Spleen (tissue), 11 donors: Measurements from ENCODE around the gene DCAF15. TPM values are rescaled to one million over a fixed set of nuclear protein-coding genes. Genes with fewer than 3 reads are reported as not detected.

Source experiments
- DNase-seq: peaks from one replicate; pipeline ENCODE4 v3.0.0-alpha.2; 2020
- H3K27ac ChIP-seq, 8 donors: fragments of 200-600 bp; sonication (generic) in 7 of 8; 1 replicate in 4 of 8; 2 replicates in 4 of 8; pipeline versions ENCODE4 v1.5.0 to v1.8.0; 2016 to 2021; ENCODE audit warnings: inconsistent platforms in 4 of 8, mild to moderate bottlenecking in 4 of 8, moderate library complexity in 1 of 8
- H3K27me3 ChIP-seq, 7 donors: fragments of 200-600 bp; sonication (generic) in 6 of 7; replicated peaks in 1 of 7; 1 replicate in 4 of 7; 2 replicates in 3 of 7; pipeline versions ENCODE4 v1.5.0 to v1.8.0; 2016 to 2021; ENCODE audit warnings: inconsistent platforms in 3 of 7, mild to moderate bottlenecking in 1 of 7
- H3K36me3 ChIP-seq, 6 donors: fragments of 200-600 bp; sonication (generic) in 5 of 6; 1 replicate in 4 of 6; 2 replicates in 2 of 6; pipeline versions ENCODE4 v1.5.0 to v1.8.0; 2016 to 2021; ENCODE audit warnings: inconsistent platforms in 2 of 6
- H3K4me1 ChIP-seq, 6 donors: fragments of 200-600 bp; sonication (generic) in 5 of 6; 1 replicate in 3 of 6; 2 replicates in 3 of 6; pipeline versions ENCODE4 v1.5.0 to v1.8.0; 2016 to 2021; ENCODE audit warnings: inconsistent platforms in 3 of 6
- H3K4me3 ChIP-seq, 8 donors: fragments of 200-600 bp; sonication (generic) in 7 of 8; 1 replicate in 4 of 8; 2 replicates in 4 of 8; pipeline versions ENCODE4 v1.5.0 to v1.8.0; 2016 to 2021; ENCODE audit warnings: inconsistent platforms in 4 of 8, mild to moderate bottlenecking in 4 of 8, moderate library complexity in 2 of 8
- H3K9me3 ChIP-seq, 8 donors: fragments of 200-600 bp; sonication (generic) in 7 of 8; 1 replicate in 4 of 8; 2 replicates in 4 of 8; pipeline versions ENCODE4 v1.5.0 to v1.8.0; 2016 to 2021; ENCODE audit warnings: inconsistent platforms in 4 of 8
- POLR2A ChIP-seq, 3 donors: fragments of 450-650 bp; IDR thresholded peaks; one replicate each; pipeline ENCODE4 v1.5.1; 2017; ENCODE audit warnings: antibody characterized with exemption in 3 of 3, mild to moderate bottlenecking in 1 of 3
- POLR2AphosphoS5 ChIP-seq, 3 donors: sonication (generic); formaldehyde crosslinking; IDR thresholded peaks; one replicate each; pipeline ENCODE4 v1.5.1; 2017; ENCODE audit warnings: antibody characterized with exemption in 3 of 3
- WGBS, 5 donors: extraction: QIAGEN DNeasy Blood & Tissue Kit in 3 of 5; methylation state at CpG; one replicate each; pipeline versions ENCODE4 v1.1.5 to v1.1.7; 2013 to 2018; 5-methylcytosine and 5-hydroxymethylcytosine counted together
- intact Hi-C: fragments of 100-400 bp; cut with DNase I; formaldehyde crosslinking; loops from one replicate; pipeline ENCODE4 v1.15.0; 2023; ENCODE audit warnings: low total_unique reads
- polyA plus RNA-seq, 3 donors: library from polyadenylated mRNA; stranded (reverse); fragments of 200-250 nt; gene quantifications; one replicate each; pipeline ENCODE4 v1.2.1, GENCODE V29; 2013
- total RNA-seq, 7 donors: library from RNA; depleted of rRNA in 3 of 7; stranded (reverse); fragments of >200 nt in 3 of 7; fragmentation: NEBNext Ultra II Directional in 4 of 7; extraction: Animal tissue kit (Norgen Biotek cat#: 25700) in 4 of 7; gene quantifications; one replicate each; pipeline versions ENCODE4 v1.1.0 to v1.2.1, GENCODE V29; 2016 to 2021
- TF ChIP-seq, protein P1 (sequence below), 11 experiments: fragments of 200-600 bp in 7 of 11; fragments of 450-650 bp in 4 of 11; sonication (generic) in 4 of 11; IDR thresholded peaks in 8 of 11; conservative IDR thresholded peaks in 3 of 11; 1 replicate in 7 of 11; 2 replicates in 4 of 11; pipeline versions ENCODE4 v1.4.0 to v1.8.0; 2016 to 2021; ENCODE audit warnings: antibody characterized with exemption in 11 of 11, inconsistent platforms in 4 of 11, mild to moderate bottlenecking in 1 of 11
- donor health status: healthy with polysubstance abuse.
- donor health status: DM: no; HTN: no; CAD: no; lungs with moderate emphysema.
- donor health status: DM: no; HTN: no; CAD: no.
- donor health status: Bipolar disorder and iron deficiency.
- donor health status: healthy.
- donor health status: DM: no; HTN: no; CAD: no.
- donor health status: DM: yes; HTN: yes; CAD: no.

Gene DCAF15
- total and polyA plus RNA-seq, 10 donors = 27.7 to 84.9 (median 46.2) TPM

GRCh38 chr19:14006085-14006765 lies 53.9 kb downstream of the DCAF15 start, which contains the start of gene RFX1:
Gene RFX1, minus strand, starts transcription at chr19:14006320. Its CDS starts 12,477 bp downstream, at chr19:13993843.
- peak within 1 kb of the TSS; percentile 89 to 99 (median 98) for H3K27ac ChIP-seq
- no peaks in the 10 kb centered on the region for H3K36me3 ChIP-seq
- H3K27me3 ChIP-seq = no peaks in the 10 kb centered on the region
- H3K4me3 ChIP-seq = peak within 1 kb of the TSS; percentile 71 to 98 (median 87)
- peak; percentile 99 for DNase-seq
- WGBS, 5 donors = 0 to 1% (median 0%) methylated on average over 14 to 58 of the region's 58 CpGs
- intact Hi-C loops = no loop called here
- peaks cover 31 to 51% (median 48%) of the 10 kb centered on the region in 6 donors for H3K4me1 ChIP-seq
- TF ChIP-seq, protein P1, sequence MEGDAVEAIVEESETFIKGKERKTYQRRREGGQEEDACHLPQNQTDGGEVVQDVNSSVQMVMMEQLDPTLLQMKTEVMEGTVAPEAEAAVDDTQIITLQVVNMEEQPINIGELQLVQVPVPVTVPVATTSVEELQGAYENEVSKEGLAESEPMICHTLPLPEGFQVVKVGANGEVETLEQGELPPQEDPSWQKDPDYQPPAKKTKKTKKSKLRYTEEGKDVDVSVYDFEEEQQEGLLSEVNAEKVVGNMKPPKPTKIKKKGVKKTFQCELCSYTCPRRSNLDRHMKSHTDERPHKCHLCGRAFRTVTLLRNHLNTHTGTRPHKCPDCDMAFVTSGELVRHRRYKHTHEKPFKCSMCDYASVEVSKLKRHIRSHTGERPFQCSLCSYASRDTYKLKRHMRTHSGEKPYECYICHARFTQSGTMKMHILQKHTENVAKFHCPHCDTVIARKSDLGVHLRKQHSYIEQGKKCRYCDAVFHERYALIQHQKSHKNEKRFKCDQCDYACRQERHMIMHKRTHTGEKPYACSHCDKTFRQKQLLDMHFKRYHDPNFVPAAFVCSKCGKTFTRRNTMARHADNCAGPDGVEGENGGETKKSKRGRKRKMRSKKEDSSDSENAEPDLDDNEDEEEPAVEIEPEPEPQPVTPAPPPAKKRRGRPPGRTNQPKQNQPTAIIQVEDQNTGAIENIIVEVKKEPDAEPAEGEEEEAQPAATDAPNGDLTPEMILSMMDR (IDR thresholded peaks at IDR 0.05 in 8 of 11, conservative IDR thresholded peaks at IDR 0.05 in 3 of 11) = peak in 1 of 11 experiments; percentile 35
- TF ChIP-seq POLR2AphosphoS5 (IDR thresholded peaks at IDR 0.05) = peak in 1 of 3 donors; percentile 59
- peak in 1 of 3 donors; percentile 55 for TF ChIP-seq POLR2A (IDR thresholded peaks at IDR 0.05)
- no peaks in the 10 kb centered on the region for H3K9me3 ChIP-seq

- H3K9me3 ChIP-seq = no peaks in the 10 kb centered on the region
- H3K4me3 ChIP-seq = peak overlapping the region; percentile 37 to 98 (median 87)
- 4 to 10% (median 5%) methylated on average over 25 to 56 of the region's 56 CpGs for WGBS, 5 donors
- no peaks in the 10 kb centered on the region for H3K27me3 ChIP-seq
- DNase-seq = peak; percentile 96
- H3K36me3 ChIP-seq = no peaks in the 10 kb centered on the region
- peaks cover 27 to 43% (median 41%) of the 10 kb centered on the region in 6 donors for H3K4me1 ChIP-seq
- TF ChIP-seq POLR2AphosphoS5 (IDR thresholded peaks at IDR 0.05) (peak; percentile 84 to 90 (median 86)), POLR2A (IDR thresholded peaks at IDR 0.05) (peak in 1 of 3 donors; percentile 51)
- TF ChIP-seq, protein P1 (IDR thresholded peaks at IDR 0.05 in 8 of 11, conservative IDR thresholded peaks at IDR 0.05 in 3 of 11) = no peak
- peak overlapping the region; percentile 89 to 99 (median 98) for H3K27ac ChIP-seq
- intact Hi-C loops = no loop called here
These were observed 54.7 kb downstream of the DCAF15 start for GRCh38 chr19:14006766-14007562.

Other genes starting within 250 kb of the DCAF15 start
- gene MRI1, start 188.0 kb upstream of the DCAF15 start, total RNA-seq = 10 to 100 TPM; 31.2 to 64.6 (median 36.6) TPM
- 10 to 100 TPM; 21.2 to 25.1 (median 21.7) TPM for gene MRI1, start 188.0 kb upstream of the DCAF15 start, polyA plus RNA-seq
- gene C19orf53, start 178.1 kb upstream of the DCAF15 start, total RNA-seq = 100 to 1,000 TPM in 2 of 7 donors, 10 to 100 TPM in 5; 39.6 to 190 (median 55.5) TPM
- 100 to 1,000 TPM; 137 to 183 (median 164) TPM for gene C19orf53, start 178.1 kb upstream of the DCAF15 start, polyA plus RNA-seq
- 10 to 100 TPM in 3 of 7 donors, 1 to 10 TPM in 4; 6.2 to 14.8 (median 9.4) TPM for gene ZSWIM4, start 157.1 kb upstream of the DCAF15 start, total RNA-seq
- gene ZSWIM4, start 157.1 kb upstream of the DCAF15 start, polyA plus RNA-seq = 1 to 10 TPM; 1.5 to 4.7 (median 1.7) TPM
- gene NANOS3, start 75.4 kb upstream of the DCAF15 start, total RNA-seq = not detected
- gene NANOS3, start 75.4 kb upstream of the DCAF15 start, polyA plus RNA-seq = under 1 TPM; 0.42 to 0.99 (median 0.52) TPM
- gene BRME1, start 46.4 kb upstream of the DCAF15 start, total RNA-seq = 1 to 10 TPM in 6 of 7 donors, under 1 TPM in 1; 0.97 to 3.5 (median 2.1) TPM
- 1 to 10 TPM; 1.3 to 3.8 (median 2.7) TPM for gene BRME1, start 46.4 kb upstream of the DCAF15 start, polyA plus RNA-seq
- gene CC2D1A, start 46.3 kb upstream of the DCAF15 start, total RNA-seq = 10 to 100 TPM; 26.2 to 40.1 (median 28.8) TPM
- 10 to 100 TPM; 13.0 to 27.2 (median 24.5) TPM for gene CC2D1A, start 46.3 kb upstream of the DCAF15 start, polyA plus RNA-seq
- gene PODNL1, start 14.1 kb upstream of the DCAF15 start, total RNA-seq = 1 to 10 TPM in 2 of 7 donors, under 1 TPM in 4, not detected in 1; 0.19 to 3.0 (median 0.79) TPM
- under 1 TPM; 0.20 to 0.54 (median 0.41) TPM for gene PODNL1, start 14.1 kb upstream of the DCAF15 start, polyA plus RNA-seq
- 10 to 100 TPM in 5 of 7 donors, 1 to 10 TPM in 2; 9.2 to 22.4 (median 17.9) TPM for gene RFX1, start 53.8 kb downstream of the DCAF15 start, total RNA-seq
- 1 to 10 TPM; 2.2 to 8.0 (median 4.2) TPM for gene RFX1, start 53.8 kb downstream of the DCAF15 start, polyA plus RNA-seq
- gene RLN3, start 75.6 kb downstream of the DCAF15 start, total RNA-seq = not detected
- under 1 TPM in 1 of 3 donors, not detected in 2; 0.35 TPM for gene RLN3, start 75.6 kb downstream of the DCAF15 start, polyA plus RNA-seq
- 10 to 100 TPM; 15.7 to 28.7 (median 20.8) TPM for gene IL27RA, start 79.3 kb downstream of the DCAF15 start, total RNA-seq
- gene IL27RA, start 79.3 kb downstream of the DCAF15 start, polyA plus RNA-seq = 10 to 100 TPM; 12.8 to 14.4 (median 13.4) TPM
- not detected for gene PALM3, start 109.6 kb downstream of the DCAF15 start, total RNA-seq
- gene PALM3, start 109.6 kb downstream of the DCAF15 start, polyA plus RNA-seq = under 1 TPM; 0.02 to 0.32 (median 0.05) TPM
- 1 to 10 TPM; 1.8 to 8.0 (median 2.0) TPM for gene MISP3, start 120.3 kb downstream of the DCAF15 start, total RNA-seq
- 1 to 10 TPM; 1.5 to 2.2 (median 1.9) TPM for gene MISP3, start 120.3 kb downstream of the DCAF15 start, polyA plus RNA-seq
- gene C19orf67, start 133.3 kb downstream of the DCAF15 start, total RNA-seq = 1 to 10 TPM in 1 of 7 donors, not detected in 6; 4.9 TPM
- gene C19orf67, start 133.3 kb downstream of the DCAF15 start, polyA plus RNA-seq = not detected
- 10 to 100 TPM; 25.5 to 36.8 (median 30.6) TPM for gene SAMD1, start 138.2 kb downstream of the DCAF15 start, total RNA-seq
- gene SAMD1, start 138.2 kb downstream of the DCAF15 start, polyA plus RNA-seq = 10 to 100 TPM; 19.6 to 31.4 (median 24.3) TPM
- gene PRKACA, start 165.3 kb downstream of the DCAF15 start, total RNA-seq = 100 to 1,000 TPM in 6 of 7 donors, 10 to 100 TPM in 1; 87.7 to 256 (median 132) TPM
- gene PRKACA, start 165.3 kb downstream of the DCAF15 start, polyA plus RNA-seq = 10 to 100 TPM; 26.6 to 77.3 (median 31.4) TPM
- gene ASF1B, start 184.1 kb downstream of the DCAF15 start, total RNA-seq = 10 to 100 TPM in 3 of 7 donors, 1 to 10 TPM in 4; 4.0 to 24.8 (median 7.0) TPM
- 10 to 100 TPM in 2 of 3 donors, 1 to 10 TPM in 1; 3.8 to 12.5 (median 10.1) TPM for gene ASF1B, start 184.1 kb downstream of the DCAF15 start, polyA plus RNA-seq